Esophagus muscularis mucosa (tissue), 3 donors: Measurements from ENCODE around the gene TMEM131.

ENCODE experiments used
- CTCF ChIP-seq, 3 experiments: fragments of 200-600 bp in 2 of 3; fragments of 450-650 bp in 1 of 3; sonication (generic) in 2 of 3; IDR thresholded peaks; one replicate each; pipeline ENCODE4 v1.5.1; 2017 to 2019; ENCODE audit warnings: antibody characterized with exemption in 3 of 3, mild to moderate bottlenecking in 2 of 3, moderate library complexity in 1 of 3
- POLR2A ChIP-seq: fragments of 450-650 bp; IDR thresholded peaks from one replicate; pipeline ENCODE4 v1.6.1; 2017; ENCODE audit warnings: antibody characterized with exemption, moderate library complexity, mild to moderate bottlenecking, low read depth

DNA sequence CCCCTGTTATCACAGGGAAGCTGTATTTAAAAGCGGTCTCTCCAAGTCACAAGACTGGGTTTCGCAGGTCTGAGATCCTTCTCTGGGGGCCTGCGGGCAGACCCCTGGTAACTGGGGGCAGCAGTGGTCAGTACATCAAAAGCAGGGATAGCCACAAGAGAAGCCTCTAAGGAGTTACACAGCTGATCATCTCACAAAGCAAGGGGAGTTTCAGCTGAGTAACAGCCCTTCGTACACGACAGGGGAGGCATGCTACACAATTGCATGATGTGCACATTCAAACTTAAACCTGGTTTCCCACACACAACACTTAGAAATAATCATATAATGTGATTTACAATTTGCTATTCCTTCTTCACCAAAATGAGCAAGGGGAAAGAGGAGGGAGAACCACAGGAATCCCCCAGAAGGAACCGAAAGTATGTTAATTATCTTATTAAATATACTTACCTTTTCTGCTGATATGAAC is 87.5 kb downstream of the TMEM131 start:
- TF ChIP-seq CTCF (IDR thresholded peaks at IDR 0.05) (no peak), POLR2A (no peak)
